HUES64 (cell line): ENCODE data around the gene KCNQ5.

ENCODE experiments used
- H3K27ac ChIP-seq: 2 replicates; pipeline ENCODE4 v1.7.0; 2013; ENCODE audit warnings: low read depth, low read length, inconsistent platforms
- H3K27me3 ChIP-seq: 2 replicates; pipeline ENCODE4 v1.6.1; 2013; ENCODE audit warnings: mild to moderate bottlenecking, low read length; ENCODE audit not compliant: insufficient read depth
- H3K36me3 ChIP-seq: 2 replicates; pipeline ENCODE4 v1.6.1; 2013; ENCODE audit warnings: mild to moderate bottlenecking, low read length; ENCODE audit not compliant: insufficient read depth
- H3K4me1 ChIP-seq: 2 replicates; pipeline ENCODE4 v1.6.1; 2013; ENCODE audit warnings: mild to moderate bottlenecking, low read length, moderate library complexity; ENCODE audit not compliant: insufficient read depth
- H3K4me3 ChIP-seq: 2 replicates; pipeline ENCODE4 v1.5.1; 2013; ENCODE audit warnings: mild to moderate bottlenecking, low read length, moderate library complexity
- H3K9ac ChIP-seq: 2 replicates; pipeline ENCODE4 v1.6.1; 2013; ENCODE audit warnings: mild to moderate bottlenecking, low read depth, low read length
- H3K9me3 ChIP-seq: 2 replicates; pipeline ENCODE4 v1.6.1; 2013; ENCODE audit warnings: low read depth, low read length; ENCODE audit not compliant: insufficient read depth
- WGBS: fragments of 150-250, 120-280 bp; methylation state at CpG from one replicate; pipeline ENCODE4 v1.1.7; 2013; ENCODE audit warnings: missing lambda C conversion rate; 5-methylcytosine and 5-hydroxymethylcytosine counted together

Gene KCNQ5

GRCh38 chr6:72954716-72955115 lies 332.9 kb downstream of the KCNQ5 start:
- 93% methylated on average over 4 of the region's 4 CpGs for WGBS
- H3K27me3 ChIP-seq, result no peaks in the 10 kb centered on the region
- peaks cover 7% of the 10 kb centered on the region for H3K4me1 ChIP-seq
- H3K9ac ChIP-seq, result no peak overlapping the region
- no peak overlapping the region for H3K4me3 ChIP-seq
- no peaks in the 10 kb centered on the region for H3K9me3 ChIP-seq
- H3K27ac ChIP-seq, result no peak overlapping the region
- no peaks in the 10 kb centered on the region for H3K36me3 ChIP-seq

DNA sequence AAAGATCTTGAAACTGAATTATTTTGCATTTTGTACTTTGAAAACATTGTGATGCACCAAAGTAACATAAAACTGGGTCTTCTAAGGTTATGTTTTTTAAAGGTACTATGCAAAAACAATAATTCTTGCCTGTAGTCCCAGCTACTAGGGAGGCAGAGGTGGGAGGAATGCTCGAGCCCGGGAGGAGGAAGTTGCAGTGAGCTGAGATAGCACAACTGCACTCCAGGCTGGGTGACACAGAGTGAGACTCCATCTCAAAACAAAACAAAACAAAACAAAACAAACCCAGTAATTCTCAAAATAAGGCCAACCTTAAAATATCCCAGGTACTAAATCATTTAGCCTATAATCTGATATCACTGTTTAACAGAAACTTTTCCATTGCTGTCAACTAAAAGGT lies 333.8 kb downstream of the KCNQ5 start:
- Histone ChIP-seq H3K4me1 (peaks cover 7% of the 10 kb centered on the region), H3K9me3 (no peaks in the 10 kb centered on the region), H3K27me3 (no peaks in the 10 kb centered on the region), H3K36me3 (no peaks in the 10 kb centered on the region), H3K4me3 (no peak overlapping the region), H3K9ac (no peak overlapping the region), H3K27ac (no peak overlapping the region)
- 81% methylated on average over 2 of the region's 2 CpGs for WGBS

DNA sequence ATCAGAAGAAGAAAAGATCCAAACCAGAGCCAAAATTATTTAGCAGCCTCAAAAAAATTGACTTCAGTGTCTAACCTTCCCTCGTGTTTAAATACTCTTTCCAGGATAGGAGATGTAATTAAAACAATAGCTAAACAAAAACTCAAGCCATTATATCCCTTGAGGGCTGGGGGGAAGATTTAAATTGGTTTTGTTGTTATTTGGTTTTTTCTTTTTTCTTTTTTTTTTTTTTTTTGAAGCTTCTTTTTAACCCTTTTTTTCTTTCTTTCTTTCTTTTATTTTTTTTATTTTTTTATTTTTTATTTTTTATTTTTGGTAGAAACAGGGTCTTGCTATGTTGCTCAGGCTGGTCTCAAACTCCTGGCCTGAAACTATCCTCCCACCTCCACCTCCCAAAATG lies 334.4 kb downstream of the KCNQ5 start:
- WGBS, result no CpG with 5 or more reads among the region's 1 CpG
- H3K4me1 ChIP-seq, result peaks cover 7% of the 10 kb centered on the region
- no peak overlapping the region for H3K27ac ChIP-seq
- no peaks in the 10 kb centered on the region for H3K9me3 ChIP-seq
- H3K36me3 ChIP-seq, result no peaks in the 10 kb centered on the region
- H3K27me3 ChIP-seq, result no peaks in the 10 kb centered on the region
- no peak overlapping the region for H3K9ac ChIP-seq
- H3K4me3 ChIP-seq, result no peak overlapping the region

- Histone ChIP-seq H3K4me3 (no peak overlapping the region), H3K9me3 (no peaks in the 10 kb centered on the region), H3K27ac (no peak overlapping the region), H3K36me3 (no peaks in the 10 kb centered on the region), H3K27me3 (no peaks in the 10 kb centered on the region), H3K4me1 (peaks cover 7% of the 10 kb centered on the region), H3K9ac (no peak overlapping the region)
- 100% methylated on average over 2 of the region's 2 CpGs for WGBS
Measured at GRCh38 chr6:72959821-72960220, 338.0 kb downstream of the KCNQ5 start.

GRCh38 chr6:72963946-72964345 lies 342.1 kb downstream of the KCNQ5 start:
- H3K4me1 ChIP-seq, result peaks cover 2% of the 10 kb centered on the region; the same call in 1 of the 2 replicates
- WGBS, result 90% methylated on average over 2 of the region's 2 CpGs
- H3K27me3 ChIP-seq, result no peaks in the 10 kb centered on the region
- H3K9me3 ChIP-seq, result no peaks in the 10 kb centered on the region
- no peaks in the 10 kb centered on the region for H3K36me3 ChIP-seq
- no peak overlapping the region for H3K27ac ChIP-seq
- H3K9ac ChIP-seq, result no peak overlapping the region
- no peak overlapping the region for H3K4me3 ChIP-seq

- no peak overlapping the region for H3K4me3 ChIP-seq
Measured at GRCh38 chr6:72966628-72967280, 344.9 kb downstream of the KCNQ5 start.

GRCh38 chr6:72967329-72967728 lies 345.5 kb downstream of the KCNQ5 start:
- 100% methylated on average over 1 of the region's 1 CpG for WGBS
- Histone ChIP-seq H3K27ac (no peak overlapping the region), H3K4me1 (peaks cover 3% of the 10 kb centered on the region; the same call in 1 of the 2 replicates), H3K9me3 (no peaks in the 10 kb centered on the region), H3K9ac (no peak overlapping the region), H3K36me3 (no peaks in the 10 kb centered on the region), H3K4me3 (no peak overlapping the region), H3K27me3 (no peaks in the 10 kb centered on the region)

More at GRCh38 chr6:72966628-72967280, 344.9 kb downstream of the KCNQ5 start:
- 84% methylated on average over 1 of the region's 1 CpG for WGBS
- Histone ChIP-seq H3K27me3 (no peaks in the 10 kb centered on the region), H3K4me1 (peaks cover 3% of the 10 kb centered on the region; the same call in 1 of the 2 replicates), H3K36me3 (no peaks in the 10 kb centered on the region), H3K9me3 (no peaks in the 10 kb centered on the region), H3K27ac (no peak overlapping the region), H3K9ac (no peak overlapping the region)

- Histone ChIP-seq H3K4me3 (no peak overlapping the region), H3K9me3 (no peaks in the 10 kb centered on the region), H3K27me3 (no peaks in the 10 kb centered on the region), H3K36me3 (no peaks in the 10 kb centered on the region), H3K27ac (no peak overlapping the region), H3K9ac (no peak overlapping the region), H3K4me1 (peaks cover 3% of the 10 kb centered on the region; the same call in 1 of the 2 replicates)
- 89% methylated on average over 1 of the region's 1 CpG for WGBS
Measured at GRCh38 chr6:72968704-72969103, 346.8 kb downstream of the KCNQ5 start.

DNA sequence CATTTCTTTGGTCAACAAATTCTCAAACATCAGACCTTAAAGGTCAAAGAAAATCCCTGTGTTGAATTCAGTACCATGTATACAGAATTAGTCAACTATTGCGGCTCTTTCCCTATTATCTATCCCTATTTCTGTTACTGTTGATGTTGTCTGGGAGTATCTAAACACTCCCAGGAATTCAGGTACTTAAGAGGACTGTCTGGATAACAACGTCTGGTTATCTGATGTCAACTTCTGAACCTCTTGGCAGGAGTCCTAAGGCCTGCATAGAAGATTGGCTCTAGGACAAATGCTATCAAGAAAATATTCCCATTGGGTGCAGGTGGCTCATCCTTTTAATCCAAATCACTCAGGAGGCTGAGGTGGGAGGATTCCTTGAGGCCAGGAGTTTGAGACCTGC lies 347.8 kb downstream of the KCNQ5 start:
- Histone ChIP-seq H3K9me3 (no peaks in the 10 kb centered on the region), H3K27ac (no peak overlapping the region), H3K4me3 (no peak overlapping the region), H3K27me3 (no peaks in the 10 kb centered on the region), H3K9ac (no peak overlapping the region), H3K4me1 (peaks cover 3% of the 10 kb centered on the region; the same call in 1 of the 2 replicates), H3K36me3 (no peaks in the 10 kb centered on the region)
- WGBS, result 86% methylated on average over 2 of the region's 2 CpGs

GRCh38 chr6:72972579-72972978 lies 350.7 kb downstream of the KCNQ5 start:
- no peaks in the 10 kb centered on the region for H3K9me3 ChIP-seq
- no peaks in the 10 kb centered on the region for H3K27me3 ChIP-seq
- peaks cover 12% of the 10 kb centered on the region; the same call in 1 of the 2 replicates for H3K4me1 ChIP-seq
- H3K9ac ChIP-seq, result no peak overlapping the region
- no peak overlapping the region for H3K4me3 ChIP-seq
- no peak overlapping the region for H3K27ac ChIP-seq
- no peaks in the 10 kb centered on the region for H3K36me3 ChIP-seq

- H3K27me3 ChIP-seq, result no peaks in the 10 kb centered on the region
- no peaks in the 10 kb centered on the region for H3K9me3 ChIP-seq
- no peak overlapping the region for H3K9ac ChIP-seq
- WGBS, result 88% methylated on average over 2 of the region's 2 CpGs
- peaks cover 9% of the 10 kb centered on the region; the same call in 1 of the 2 replicates for H3K4me1 ChIP-seq
- H3K4me3 ChIP-seq, result no peak overlapping the region
- no peak overlapping the region for H3K27ac ChIP-seq
- H3K36me3 ChIP-seq, result no peaks in the 10 kb centered on the region
Measured at GRCh38 chr6:72974276-72974675, 352.4 kb downstream of the KCNQ5 start.

DNA sequence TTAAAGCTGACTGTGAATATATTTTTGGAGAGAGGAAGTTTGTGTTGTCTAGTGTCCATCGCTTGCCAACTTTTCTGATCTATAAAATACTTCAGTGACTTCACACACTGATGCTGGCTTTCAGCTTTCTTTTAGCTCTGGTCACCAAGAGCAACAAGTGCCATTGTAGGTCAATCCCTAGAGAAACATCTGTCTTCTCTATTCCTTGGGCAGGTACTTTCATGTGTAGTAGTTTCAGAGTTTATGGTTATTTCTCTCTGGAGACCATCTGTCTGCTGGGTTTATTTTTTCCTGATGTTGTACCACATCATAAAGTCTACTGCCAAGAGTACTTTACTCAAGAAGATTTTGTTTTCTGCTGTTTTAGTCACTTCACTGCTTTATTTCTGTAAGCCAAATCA lies 353.5 kb downstream of the KCNQ5 start:
- no peaks in the 10 kb centered on the region for H3K9me3 ChIP-seq
- no peaks in the 10 kb centered on the region for H3K36me3 ChIP-seq
- no peak overlapping the region for H3K4me3 ChIP-seq
- WGBS, result 92% methylated on average over 1 of the region's 1 CpG
- H3K27ac ChIP-seq, result no peak overlapping the region
- no peak overlapping the region for H3K9ac ChIP-seq
- H3K4me1 ChIP-seq, result peaks cover 9% of the 10 kb centered on the region; the same call in 1 of the 2 replicates
- H3K27me3 ChIP-seq, result no peaks in the 10 kb centered on the region
